Osteoblast (primary cell): Measurements from ENCODE around the gene CCL2. TPM values are rescaled to one million over a fixed set of nuclear protein-coding genes. Genes with fewer than 3 reads are reported as not detected.
A peak's percentile ranks its signal among the peaks of the same experiment; 100 is the strongest.

Experiments used
- DNase-seq: peaks from one replicate; pipeline ENCODE4 v3.0.0; 2011; ENCODE audit warnings: low spot score, mixed read lengths; ENCODE audit not compliant: insufficient read length; ENCODE audit errors: missing footprints
- H2AFZ ChIP-seq: 2 replicates; pipeline ENCODE4 v1.6.0; 2011; ENCODE audit warnings: mild to moderate bottlenecking, low read length
- H3K27ac ChIP-seq: 2 replicates; pipeline ENCODE4 v1.5.1; 2011; ENCODE audit warnings: mild to moderate bottlenecking, low read depth, low read length, moderate library complexity
- H3K27me3 ChIP-seq: 2 replicates; pipeline ENCODE4 v1.6.0; 2012; ENCODE audit warnings: mild to moderate bottlenecking, control low read depth, inconsistent platforms, low read length, moderate library complexity; ENCODE audit not compliant: insufficient read depth
- H3K36me3 ChIP-seq: 2 replicates; pipeline ENCODE4 v1.5.1; 2011; ENCODE audit warnings: mild to moderate bottlenecking, low read length, control low read depth, moderate library complexity; ENCODE audit not compliant: insufficient read depth
- H3K4me1 ChIP-seq: 2 replicates; pipeline ENCODE4 v1.5.1; 2011; ENCODE audit warnings: mild to moderate bottlenecking, low read length, control low read depth, moderate library complexity; ENCODE audit not compliant: insufficient read depth
- H3K4me2 ChIP-seq: 2 replicates; pipeline ENCODE4 v1.6.0; 2011; ENCODE audit warnings: mild to moderate bottlenecking, low read length; ENCODE audit not compliant: insufficient read depth
- H3K4me3 ChIP-seq: fragments of 200-600 bp; sonication (generic); 3 replicates; pipeline ENCODE4 v1.5.1; 2012; ENCODE audit warnings: mild to moderate bottlenecking, low read length, inconsistent platforms; ENCODE audit not compliant: insufficient read depth
- H3K79me2 ChIP-seq: 2 replicates; pipeline ENCODE4 v1.6.0; 2012; ENCODE audit warnings: mild to moderate bottlenecking, low read length, control low read depth, inconsistent platforms; ENCODE audit not compliant: insufficient read depth
- H3K9me3 ChIP-seq: 2 replicates; pipeline ENCODE4 v1.5.1; 2011; ENCODE audit warnings: low read depth, low read length, control low read depth
- H4K20me1 ChIP-seq: 2 replicates; pipeline ENCODE4 v1.6.0; 2012; ENCODE audit warnings: mild to moderate bottlenecking, low read length, control low read depth; ENCODE audit not compliant: insufficient read depth
- CTCF ChIP-seq: IDR thresholded peaks from 2 replicates; pipeline ENCODE4 v1.5.1; 2011; ENCODE audit warnings: mild to moderate bottlenecking, low read depth, low read length, moderate library complexity; ENCODE audit errors: extremely low read depth
- total RNA-seq: library from RNA; depleted of rRNA; stranded (reverse); fragments of >200 nt; gene quantifications from 2 replicates; pipeline ENCODE4 v1.2.3, GENCODE V29; 2012

Gene CCL2
- total RNA-seq, 1 donor = 70.9 TPM

- H4K20me1 ChIP-seq = no peaks in the 10 kb centered on the region
- peaks cover 35% of the 10 kb centered on the region for H3K4me1 ChIP-seq
- H3K4me3 ChIP-seq = no peak overlapping the region
- no peak overlapping the region for H2AFZ ChIP-seq
- peak overlapping the region; percentile 5 for H3K4me2 ChIP-seq
- H3K36me3 ChIP-seq = no peaks in the 10 kb centered on the region
- H3K27me3 ChIP-seq = no peaks in the 10 kb centered on the region
- no peak for TF ChIP-seq CTCF
- no peak for DNase-seq
- peak overlapping the region; percentile 66 for H3K27ac ChIP-seq
- H3K79me2 ChIP-seq = no peaks in the 10 kb centered on the region
- H3K9me3 ChIP-seq = no peaks in the 10 kb centered on the region
These were observed 45.0 kb downstream of the CCL2 start for GRCh38 chr17:34299956-34300577.

- no peaks in the 10 kb centered on the region for H4K20me1 ChIP-seq
- no peaks in the 10 kb centered on the region for H3K9me3 ChIP-seq
- peak overlapping the region; percentile 18 for H3K4me2 ChIP-seq
- DNase-seq = peak; percentile 64
- no peaks in the 10 kb centered on the region for H3K27me3 ChIP-seq
- H3K36me3 ChIP-seq = no peaks in the 10 kb centered on the region
- peak overlapping the region; percentile 66 for H3K27ac ChIP-seq
- TF ChIP-seq CTCF = no peak
- no peak overlapping the region for H2AFZ ChIP-seq
- peaks cover 37% of the 10 kb centered on the region for H3K4me1 ChIP-seq
- H3K79me2 ChIP-seq = no peaks in the 10 kb centered on the region
- no peak overlapping the region for H3K4me3 ChIP-seq
These were observed 45.7 kb downstream of the CCL2 start for GRCh38 chr17:34300652-34301370.

GRCh38 chr17:34301986-34302385 lies 46.9 kb downstream of the CCL2 start:
- H3K4me2 ChIP-seq = no peak overlapping the region
- DNase-seq = no peak
- TF ChIP-seq CTCF = no peak

GRCh38 chr17:34302636-34303035 lies 47.6 kb downstream of the CCL2 start:
- Histone ChIP-seq H3K79me2 (no peaks in the 10 kb centered on the region), H4K20me1 (no peaks in the 10 kb centered on the region), H3K36me3 (no peaks in the 10 kb centered on the region), H2AFZ (no peak overlapping the region), H3K27ac (no peak overlapping the region), H3K4me3 (no peak overlapping the region), H3K4me1 (peaks cover 53% of the 10 kb centered on the region), H3K9me3 (no peaks in the 10 kb centered on the region), H3K4me2 (no peak overlapping the region), H3K27me3 (no peaks in the 10 kb centered on the region)
- no peak for DNase-seq
- no peak for TF ChIP-seq CTCF

More at GRCh38 chr17:34301986-34302385, 46.9 kb downstream of the CCL2 start:
- Histone ChIP-seq H3K4me1 (peaks cover 48% of the 10 kb centered on the region), H3K4me3 (no peak overlapping the region), H3K79me2 (no peaks in the 10 kb centered on the region), H3K27ac (no peak overlapping the region), H3K36me3 (no peaks in the 10 kb centered on the region), H3K9me3 (no peaks in the 10 kb centered on the region), H4K20me1 (no peaks in the 10 kb centered on the region), H3K27me3 (no peaks in the 10 kb centered on the region), H2AFZ (no peak overlapping the region)
